AG08395 (cell line): ENCODE data around the gene DNAAF8.
"Not testable (repeated sequence)": the region's sequence is repeated elsewhere in the genome, so short reads cannot be mapped to it uniquely, and the experiment has no call there.

Experiments used
- DNase-seq: peaks from one replicate; pipeline ENCODE4 v3.0.0; 2012; ENCODE audit warnings: mixed read lengths, low spot score

The DNAAF8 gene

DNA sequence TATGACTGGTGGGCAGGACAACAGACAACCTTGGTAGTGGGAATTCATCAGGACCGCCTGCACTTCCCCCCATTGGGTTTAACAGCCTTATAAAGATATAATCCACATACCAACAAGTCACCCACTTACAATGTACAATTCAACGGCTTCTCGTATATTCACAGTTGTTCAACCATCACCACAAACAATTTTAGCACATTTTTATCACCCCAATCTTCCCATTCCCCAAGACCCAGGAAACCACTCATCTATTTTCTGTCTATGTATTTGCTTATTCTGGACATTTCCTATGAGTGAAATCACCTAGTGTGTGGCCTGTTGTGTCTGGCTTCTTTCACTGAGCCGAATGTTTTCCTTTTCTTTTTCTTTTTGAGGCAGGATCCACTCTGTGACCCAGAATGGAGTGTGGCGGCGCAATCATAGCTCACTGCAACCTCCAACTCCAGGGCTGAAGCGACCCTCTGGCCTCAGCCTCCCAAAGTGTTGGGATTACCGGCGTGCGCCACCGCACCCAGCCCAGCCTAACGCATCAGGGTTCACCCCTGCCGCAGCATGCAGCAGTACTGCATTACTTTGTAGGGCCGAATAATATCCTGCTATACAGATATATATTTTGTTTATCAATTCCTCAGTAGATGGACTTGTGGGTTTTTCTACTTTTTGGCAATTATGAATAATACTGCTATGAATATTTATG is 11.1 kb upstream of the DNAAF8 start:
- no peak for DNase-seq

DNA sequence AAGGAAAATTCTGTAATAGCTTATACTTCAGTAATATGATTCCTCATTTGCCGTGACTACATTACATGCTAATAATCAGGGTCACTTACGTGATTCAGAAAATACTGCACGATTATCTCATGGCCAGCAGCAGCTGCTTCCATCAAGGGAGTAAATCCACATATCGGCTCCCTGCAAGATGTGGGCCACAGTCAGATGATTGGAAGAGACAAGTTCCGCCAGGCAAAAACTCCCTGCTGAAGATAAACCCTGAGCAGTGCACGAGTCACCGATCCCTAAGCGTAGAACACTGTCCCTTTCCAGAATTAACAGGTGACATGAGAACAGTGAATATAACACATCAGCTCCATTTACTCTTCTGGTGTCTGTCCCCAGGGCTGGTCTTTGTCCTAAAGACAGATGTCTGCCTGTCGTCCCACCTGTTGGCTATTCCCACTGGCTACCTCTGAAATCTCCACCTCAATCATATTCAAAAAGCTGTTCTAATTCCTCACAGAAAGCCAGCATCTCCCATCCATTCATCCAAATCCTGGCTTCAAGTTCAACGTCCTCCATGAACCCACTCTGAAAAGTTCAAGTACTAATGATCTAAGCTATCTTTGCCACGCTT is 9.6 kb upstream of the DNAAF8 start:
- DNase-seq: no peak

DNA sequence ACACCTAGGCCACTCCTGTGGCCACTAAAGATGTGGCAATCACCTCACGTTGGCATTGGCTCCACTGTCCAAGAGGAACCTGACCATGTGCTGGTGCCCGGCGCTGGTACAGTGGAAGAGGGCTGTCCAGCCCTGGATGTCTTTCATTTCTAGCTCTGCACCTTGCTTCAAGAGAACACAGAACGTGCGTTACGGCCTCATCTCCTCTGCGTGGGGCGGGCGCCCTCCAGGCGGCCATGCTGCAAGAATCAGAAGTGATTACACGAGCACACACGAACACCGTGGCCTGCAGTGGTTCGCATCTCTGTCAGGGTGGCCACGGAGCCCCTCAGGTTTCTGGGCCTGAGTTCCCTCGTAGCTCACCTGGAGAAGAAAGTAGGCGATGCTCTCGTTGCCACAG is 7.7 kb upstream of the DNAAF8 start:
- DNase-seq: no peak

DNA sequence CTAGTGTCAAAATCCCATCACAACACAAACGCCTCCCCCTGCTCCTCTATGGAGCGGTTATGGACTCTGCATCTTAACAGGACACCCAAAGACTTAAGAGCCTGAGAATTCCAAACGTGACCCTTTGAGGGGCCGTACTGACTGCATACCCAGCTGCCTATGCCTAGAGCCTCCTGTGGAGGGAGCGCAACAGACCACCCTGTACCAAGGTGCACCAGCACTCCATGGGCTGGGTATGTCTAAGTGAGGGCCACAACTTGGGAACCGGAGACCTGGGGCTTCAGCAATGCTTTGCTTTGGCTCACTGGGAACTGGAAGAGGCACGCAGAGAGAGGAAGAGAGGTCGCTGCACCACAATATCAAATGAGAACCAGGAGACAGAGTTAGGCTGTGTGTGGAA is 5.7 kb upstream of the DNAAF8 start:
- no peak for DNase-seq

DNA sequence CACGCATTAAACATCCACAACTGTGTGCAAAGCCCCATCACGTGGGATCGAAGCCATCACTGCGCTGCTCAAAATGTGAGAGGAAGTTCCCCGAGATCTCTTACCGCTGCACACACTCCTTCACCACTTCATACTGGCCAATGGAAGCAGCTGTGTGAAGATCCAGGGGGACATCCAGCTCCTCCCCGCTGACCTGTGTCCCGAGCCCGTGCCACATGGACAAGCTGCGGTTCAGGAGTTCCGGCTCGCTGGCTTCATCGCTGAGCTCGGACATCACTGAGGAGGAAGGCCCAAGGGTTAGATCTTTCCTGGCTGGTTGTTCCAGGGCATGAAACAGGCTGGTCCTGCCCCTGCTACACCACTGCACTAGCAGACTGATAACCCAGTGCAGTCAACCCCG is 4.5 kb upstream of the DNAAF8 start:
- no peak for DNase-seq

DNA sequence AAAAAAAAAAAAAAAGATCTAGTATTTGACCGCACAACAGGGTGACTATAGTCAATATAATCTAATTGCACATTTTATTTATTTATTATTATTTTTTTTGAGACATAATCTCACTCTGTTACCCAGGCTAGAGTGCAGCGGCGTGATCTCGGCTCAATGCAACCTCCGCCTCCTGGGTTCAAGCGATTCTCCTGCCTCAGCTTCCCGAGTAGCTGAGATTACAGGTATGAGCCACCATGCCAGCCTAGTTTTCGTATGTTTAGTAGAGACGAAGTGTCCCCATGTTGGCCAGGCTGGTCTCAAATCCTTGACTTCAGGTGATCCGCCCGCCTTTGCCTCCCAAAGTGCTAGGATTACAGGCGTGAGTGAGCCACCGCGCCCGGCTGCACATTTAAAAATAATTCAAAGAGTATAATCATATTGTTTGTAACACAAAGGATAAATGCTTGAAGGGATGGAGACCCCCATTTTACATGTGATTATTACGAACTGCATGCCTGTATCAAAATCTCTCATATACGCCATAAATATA is 1.1 kb upstream of the DNAAF8 start:
- no peak for DNase-seq

DNA sequence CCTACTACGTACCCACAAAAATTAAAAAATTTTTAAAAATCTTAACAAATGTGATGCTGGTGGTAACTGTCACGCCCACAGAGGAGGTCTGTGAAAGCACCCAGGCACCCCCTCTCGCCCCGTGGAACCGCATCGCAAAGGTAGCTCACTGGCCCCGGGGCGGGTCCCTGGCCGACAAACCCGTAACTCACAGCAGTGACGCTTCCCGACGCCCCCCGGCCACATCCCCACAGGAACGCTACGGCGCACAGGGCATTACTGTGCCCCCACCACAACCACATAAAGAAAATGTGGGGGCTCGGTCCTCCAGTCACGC is 632 bp upstream of the DNAAF8 start:
- DNase-seq: no peak

DNA sequence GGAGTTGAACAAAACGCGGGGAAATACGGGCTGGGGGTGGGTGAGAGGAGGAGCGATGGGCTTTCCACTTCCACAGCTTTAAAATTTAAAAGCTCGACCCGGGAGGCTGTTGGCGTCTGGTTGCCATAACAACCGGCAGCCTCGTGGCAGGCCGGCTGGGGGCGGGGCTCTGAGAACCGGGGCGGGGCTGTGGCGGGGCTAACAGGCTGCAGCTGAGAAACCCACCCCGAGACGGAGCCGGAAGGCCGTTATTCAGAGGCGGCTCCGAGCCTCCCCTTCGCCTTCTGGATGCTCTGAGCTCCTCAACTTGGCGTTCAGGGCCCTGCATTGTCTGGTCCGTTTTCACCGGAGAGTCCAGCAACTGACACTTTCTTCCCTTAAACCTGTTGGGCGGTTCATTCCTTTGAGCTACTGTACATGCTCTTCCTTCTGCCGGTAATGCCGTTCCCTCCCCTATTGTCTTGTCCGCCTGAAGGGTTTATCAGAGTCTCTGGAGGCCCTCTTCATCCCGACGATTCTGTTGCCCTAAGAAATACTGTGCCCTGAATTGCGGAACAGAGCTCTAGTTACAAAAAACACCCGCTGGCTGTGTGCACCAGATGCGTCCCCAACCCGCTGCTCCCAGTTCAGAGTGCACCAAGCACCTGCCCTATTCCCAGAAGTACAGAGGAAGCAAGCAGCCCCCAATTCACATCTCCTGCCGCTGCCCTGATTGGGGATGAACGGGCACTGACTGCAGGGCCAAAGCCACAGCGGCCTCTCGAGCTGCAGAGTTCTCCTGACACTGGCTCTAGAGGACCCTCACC is 596 bp downstream of the DNAAF8 start:
- DNase-seq: peak; percentile 93

DNA sequence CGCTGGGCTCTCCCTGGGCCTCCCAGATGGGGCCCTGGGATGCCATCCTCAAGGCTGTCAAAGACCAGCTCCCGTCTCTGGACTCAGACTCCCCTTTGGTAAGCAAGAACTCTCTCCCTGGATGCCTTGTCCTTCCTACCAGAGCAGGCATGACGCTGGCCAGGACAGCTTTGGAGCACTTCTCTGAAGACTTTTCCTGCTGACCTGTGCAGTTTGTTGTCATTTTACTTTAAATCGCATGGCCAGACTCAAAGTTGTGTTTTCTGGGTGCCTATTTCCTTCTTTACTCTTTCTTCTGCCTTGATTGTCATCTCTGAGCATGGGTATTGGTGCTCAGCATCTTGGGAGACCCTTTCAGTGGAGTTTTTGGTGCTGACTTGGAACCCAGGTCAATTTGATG is 2.2 kb downstream of the DNAAF8 start:
- no peak for DNase-seq

DNA sequence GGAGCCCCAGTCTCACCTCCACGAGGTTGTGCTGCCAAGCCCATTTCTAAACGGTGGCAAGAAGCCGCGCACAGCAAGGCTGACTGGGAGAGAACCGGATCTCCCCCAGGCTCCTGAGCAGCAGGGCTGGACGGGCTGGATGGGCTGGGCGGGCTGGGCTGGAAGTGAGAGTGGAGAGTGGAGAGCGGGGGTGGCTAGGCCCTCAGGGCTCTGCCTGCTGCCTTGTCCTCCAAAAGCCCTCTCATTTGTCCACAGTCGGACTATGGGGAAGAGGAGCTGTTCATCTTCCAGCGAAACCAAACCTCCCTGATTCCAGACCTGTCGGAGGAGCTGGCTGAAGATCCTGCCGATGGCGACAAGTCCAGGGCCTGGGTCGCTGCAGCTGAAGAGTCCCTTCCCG is 3.2 kb downstream of the DNAAF8 start:
- DNase-seq: no peak

DNA sequence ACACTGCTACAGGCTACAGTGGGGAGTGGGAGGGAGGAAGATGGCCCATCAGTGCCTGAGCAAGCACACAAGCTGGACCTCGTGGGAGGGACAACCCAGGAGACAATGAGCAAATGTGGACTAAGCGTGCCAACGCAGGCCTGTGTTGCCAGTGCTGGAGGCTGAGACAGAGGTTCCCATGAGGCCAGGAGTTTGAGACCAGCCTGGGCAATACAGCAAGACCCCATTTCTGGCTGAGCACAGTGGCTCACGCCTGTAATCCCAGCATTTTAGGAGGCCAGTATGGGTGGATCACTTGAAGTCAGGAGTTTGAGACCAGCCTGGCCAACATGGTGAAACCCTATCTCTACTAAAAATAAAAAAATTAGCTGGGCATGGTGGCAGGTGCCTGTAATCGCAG is 4.0 kb downstream of the DNAAF8 start:
- DNase-seq: not testable (repeated sequence)

DNA sequence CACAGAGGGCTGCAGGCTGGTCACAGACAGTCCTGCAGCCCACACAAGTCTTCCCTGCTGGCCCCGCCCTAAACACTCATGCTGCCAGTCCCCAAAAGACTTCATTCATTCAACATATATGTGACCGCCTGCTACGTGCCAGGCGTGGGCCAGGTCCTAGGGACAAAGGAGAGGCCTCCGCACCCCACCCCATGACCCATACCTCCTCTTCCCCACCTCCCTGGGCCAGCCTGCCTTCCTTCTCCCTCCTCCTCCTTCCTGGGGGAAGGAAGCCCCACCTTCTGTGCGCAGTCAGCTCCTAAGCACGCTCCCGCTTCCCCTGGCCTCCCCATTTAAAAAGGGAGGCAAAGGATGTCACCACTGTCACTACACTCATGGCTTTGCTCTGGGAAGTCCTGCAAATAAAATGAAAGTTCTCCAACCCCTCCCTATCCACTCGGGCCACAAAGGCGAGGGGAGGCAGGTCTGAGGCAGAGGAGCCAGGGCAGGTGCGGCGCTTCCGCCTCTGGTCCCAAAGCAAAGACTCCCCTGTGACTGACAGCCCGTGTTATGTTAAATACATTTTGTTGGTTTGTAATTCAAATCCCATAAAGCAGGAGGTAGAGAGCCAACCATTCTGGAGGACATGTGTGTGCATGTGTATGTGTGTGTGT is 9.0 kb downstream of the DNAAF8 start:
- no peak for DNase-seq

DNA sequence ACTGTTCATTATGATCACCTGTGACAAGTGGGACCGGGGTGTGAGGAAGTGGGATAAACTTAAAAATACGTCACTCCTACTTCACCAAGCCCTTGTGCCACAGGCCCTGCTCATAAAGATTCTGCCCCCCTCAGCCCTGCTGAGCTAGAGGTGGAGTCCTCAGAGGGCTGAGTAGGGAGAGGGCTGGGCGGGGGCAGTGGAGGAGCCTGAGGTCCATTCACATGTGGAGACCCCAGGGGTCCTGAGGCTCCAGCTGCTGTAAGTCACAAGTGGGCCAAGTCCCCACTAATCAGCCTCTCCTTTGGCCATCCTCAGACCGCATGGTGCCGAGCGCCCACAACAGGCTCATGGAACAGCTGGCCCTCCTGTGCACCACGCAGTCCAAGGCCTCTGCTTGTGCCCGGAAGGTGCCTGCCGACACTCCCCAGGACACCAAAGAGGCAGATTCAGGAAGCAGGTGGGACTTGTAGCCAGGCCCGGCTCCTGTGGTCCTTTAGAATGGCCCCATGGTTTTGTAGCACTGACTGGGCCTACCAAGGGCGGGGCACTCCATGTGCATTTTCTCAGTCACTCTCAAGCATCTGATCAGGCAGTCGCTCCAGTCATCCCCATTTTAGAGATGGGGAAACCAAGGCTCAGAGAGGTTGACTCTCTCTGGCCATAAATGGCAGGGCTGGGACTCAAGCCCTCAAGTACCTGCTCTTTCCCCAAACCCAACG is 10.4 kb downstream of the DNAAF8 start:
- no peak for DNase-seq

DNA sequence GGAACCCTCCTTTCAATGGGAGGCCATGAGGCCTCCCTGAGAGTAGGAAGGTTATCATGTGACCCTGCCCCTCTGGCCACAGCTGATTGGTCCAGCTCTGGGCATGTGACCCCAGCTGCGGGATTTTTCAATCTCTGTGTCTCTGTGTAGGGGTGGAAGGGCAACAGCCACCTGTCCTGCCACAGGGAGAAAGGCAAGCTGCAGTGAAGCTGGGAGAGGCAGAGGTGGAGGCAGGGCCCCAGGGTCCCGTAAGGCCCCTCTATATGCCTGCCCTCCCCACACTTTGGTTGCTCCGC is 10.9 kb downstream of the DNAAF8 start:
- DNase-seq: no peak

DNA sequence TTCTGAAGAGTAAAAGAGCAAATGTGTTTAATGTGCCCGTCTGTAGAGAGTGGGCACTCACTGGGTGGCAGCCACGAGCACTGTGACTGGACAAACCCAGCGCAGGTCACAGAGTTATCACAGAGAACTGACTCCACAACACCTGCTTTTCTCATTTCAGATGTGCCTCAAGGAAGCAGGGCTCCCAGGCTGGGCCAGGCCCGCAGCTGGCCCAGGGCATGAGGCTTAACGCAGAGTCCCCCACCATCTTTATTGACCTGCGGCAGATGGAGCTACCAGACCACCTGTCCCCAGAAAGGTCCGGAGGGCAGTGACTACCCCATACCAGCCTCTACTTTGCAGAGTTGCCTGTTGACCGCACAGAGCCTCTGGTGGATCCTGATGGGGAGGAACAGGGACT is 11.9 kb downstream of the DNAAF8 start:
- no peak for DNase-seq

DNA sequence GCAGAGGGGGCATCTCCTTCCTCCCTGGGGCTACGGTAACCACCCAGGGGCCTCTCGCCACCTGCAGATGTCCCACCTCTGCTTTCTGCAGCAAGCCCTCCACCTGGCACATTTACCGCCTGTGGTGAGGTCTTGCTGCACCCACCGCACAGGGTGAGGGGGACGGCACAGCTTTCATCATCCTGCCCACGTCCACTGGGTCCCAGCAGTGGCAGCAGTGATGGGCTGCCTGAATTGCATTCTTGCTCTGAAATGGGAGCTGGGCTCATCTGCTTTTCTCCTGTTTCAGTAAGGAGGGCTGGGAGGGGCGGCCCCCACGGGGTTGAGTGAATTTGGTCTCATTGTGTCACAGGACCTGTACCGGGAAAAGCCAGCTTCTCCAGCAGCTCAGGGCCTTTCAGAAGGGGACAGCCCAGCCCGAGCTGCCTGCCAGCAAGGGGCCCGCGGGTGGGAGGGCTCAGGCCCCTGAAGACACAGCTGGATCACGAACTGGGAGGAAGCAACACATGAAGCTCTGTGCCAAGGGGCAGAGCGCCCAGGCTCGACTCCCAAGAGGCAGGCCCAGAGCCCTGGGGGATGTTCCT is 12.7 kb downstream of the DNAAF8 start:
- DNase-seq: no peak

DNA sequence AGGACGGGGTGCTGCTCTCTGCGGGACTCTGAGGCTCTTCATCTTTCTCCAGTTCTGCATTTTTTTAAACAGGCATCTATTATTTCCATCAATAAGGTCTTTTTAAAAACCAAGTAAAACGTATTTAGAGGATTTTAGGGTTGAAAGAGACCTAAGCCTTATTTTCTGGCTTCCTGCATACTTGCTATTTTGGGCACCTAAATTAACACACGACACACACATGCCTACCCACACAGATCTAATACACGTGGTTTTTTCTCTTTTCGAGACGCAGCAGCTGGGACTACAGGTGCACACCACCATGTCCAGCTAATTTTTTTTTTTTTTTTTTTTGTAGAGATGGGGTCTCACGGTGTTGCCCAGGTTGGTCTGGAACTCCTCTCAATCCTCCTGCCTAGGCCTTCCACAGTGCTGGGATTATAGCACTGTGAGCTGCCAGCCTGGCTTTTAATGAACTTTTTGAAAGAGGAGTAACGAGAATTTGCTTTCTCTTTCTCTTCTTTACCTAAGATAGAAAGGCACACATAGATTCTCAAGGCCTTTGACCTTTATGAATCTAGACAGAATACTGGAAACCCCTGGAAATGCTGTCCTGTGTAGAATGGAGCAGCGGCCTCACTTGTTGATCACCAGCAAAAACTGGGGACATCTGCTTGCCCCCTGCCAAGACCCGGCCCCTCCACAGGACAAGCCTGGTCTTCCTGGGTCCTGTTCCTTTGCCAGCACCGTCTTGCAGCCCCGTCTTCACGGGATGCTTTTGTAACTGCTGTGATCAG is 13.8 kb downstream of the DNAAF8 start:
- no peak for DNase-seq

DNA sequence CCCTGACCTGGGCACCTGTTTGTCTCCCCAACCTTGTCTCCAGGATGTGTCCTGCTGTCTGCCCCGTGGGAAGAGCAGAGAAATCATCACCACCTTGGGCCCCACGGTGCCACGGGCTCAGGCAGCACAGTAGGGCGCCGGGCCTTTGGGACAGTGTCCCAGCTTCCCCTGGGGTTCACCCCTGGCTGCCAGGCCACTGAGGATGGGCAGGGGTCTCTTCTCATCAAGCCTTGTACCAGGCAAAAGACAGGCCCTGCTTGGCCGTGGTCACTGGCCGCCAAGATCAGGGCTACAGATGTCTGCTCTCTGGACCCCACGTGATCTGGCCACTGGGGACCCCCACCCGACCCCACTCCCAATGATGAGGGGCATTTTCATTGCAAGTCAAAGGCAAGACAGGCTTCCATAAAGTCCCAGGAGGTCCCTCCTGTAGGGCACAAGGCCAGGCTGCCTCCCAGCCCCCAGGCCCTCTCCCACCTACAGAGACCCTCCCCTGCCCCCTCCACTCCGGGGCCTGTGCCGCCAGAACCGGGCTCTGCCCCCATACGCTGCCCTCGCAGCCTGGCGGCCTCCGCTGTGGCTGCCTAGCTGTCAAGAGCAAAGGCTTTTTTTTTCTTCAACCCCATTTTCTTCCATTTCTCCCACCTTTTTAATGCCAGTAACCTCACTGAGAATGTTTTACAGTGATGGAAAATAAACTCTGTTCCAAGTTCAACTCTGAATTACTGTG is 14.5 kb downstream of the DNAAF8 start:
- DNase-seq: no peak

DNA sequence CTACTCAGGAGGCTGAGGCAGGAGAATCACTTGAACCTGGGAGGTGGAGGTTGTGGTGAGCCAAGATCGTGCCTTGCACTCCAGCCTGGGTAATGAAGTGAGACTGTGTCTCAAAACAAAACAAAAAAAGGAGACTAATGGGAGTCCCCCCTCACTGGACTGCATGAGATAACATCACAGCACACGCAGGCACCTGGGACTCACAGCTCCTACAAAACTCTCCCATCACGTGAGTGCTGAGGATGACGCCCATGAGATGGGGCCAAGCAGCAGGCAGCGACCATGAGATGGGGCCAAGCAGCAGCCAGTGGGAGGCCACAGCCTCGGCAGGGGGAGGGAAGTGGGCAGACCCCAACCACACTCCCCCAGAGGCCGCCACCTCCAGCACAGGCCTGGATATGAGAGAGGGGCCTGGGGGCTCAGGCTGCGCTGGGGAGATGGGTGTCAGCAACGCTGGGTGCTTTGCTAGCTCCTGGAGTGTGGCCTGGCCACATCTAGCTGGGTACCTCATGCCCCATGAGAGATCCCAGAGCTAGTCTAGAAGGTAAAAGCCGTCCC is 15.4 kb downstream of the DNAAF8 start:
- DNase-seq: no peak

DNA sequence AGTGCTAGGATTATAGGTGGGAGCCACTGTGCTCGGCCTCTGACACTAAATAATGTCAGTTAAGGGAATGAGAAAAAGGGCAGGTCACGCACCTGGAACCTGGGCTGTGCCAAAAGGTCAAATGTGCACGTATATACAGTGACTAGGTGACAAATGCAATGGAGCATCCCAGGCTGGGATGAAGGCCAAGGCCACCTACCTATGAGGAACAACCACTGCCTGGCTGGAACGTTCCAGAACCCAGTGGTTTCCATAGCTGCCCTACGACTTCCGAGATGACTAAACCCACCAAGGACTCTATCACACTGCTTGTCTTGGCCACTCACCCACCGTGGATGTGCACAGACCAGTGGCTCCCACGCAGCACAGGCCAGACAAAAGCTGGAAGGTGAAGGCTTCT is 16.6 kb downstream of the DNAAF8 start:
- DNase-seq: no peak
